Stimulated activated CD8-positive, alpha-beta memory T cell treated with anti-CD3 and anti-CD28 coated beads, Interleukin-12 subunit alpha, Interleukin-12 subunit beta, amount 100 ng/mL, for 1 hour (primary cell): ENCODE results near the gene SLC10A1.
"Not testable (repeated sequence)": the region's sequence is repeated elsewhere in the genome, so short reads cannot be mapped to it uniquely, and the experiment has no call there.

Source experiments
- DNase-seq: peaks from one replicate; pipeline ENCODE4 v3.0.0-alpha.2; 2020; ENCODE audit warnings: low read depth

Gene SLC10A1

DNA sequence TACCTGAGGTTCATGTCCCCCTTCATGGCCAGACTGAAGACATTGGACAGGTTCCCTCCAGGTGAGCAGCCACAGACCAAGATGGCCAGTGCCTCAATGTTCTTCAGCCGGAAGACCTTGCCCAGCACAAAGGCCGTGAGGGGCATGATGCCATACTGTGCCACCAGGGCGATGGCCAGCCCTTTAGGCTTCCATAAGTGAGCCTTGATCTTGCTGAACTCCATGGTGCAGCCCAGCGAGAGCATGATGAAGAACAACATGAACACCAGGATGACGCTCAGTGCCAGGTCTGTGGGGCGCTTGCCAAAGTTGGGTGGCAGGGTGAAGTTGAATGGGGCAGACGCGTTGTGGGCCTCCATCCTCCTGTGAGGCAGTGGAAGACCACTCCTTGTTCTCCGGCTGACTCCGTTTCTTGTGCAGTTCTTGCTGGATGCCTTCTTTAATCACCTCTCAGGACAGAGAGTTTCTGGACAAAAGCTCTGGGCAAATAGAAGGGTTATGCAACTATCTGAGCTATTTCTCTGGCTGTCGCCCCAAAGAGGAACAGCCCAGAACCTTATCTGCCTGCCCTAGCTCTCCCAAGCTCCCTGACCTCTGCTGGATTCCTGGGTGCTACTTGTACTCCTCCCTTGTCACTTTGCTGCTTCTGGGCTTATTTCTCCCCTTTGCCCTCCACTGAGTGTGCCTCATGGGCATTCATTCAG lies at the start of gene SLC10A1:
TSS of gene SLC10A1 (minus strand) at position 445 of the 704 bp plus-strand sequence. CDS start at position 359, 86 bp downstream.
- DNase-seq = no peak

GRCh38 chr14:69845787-69846186 lies 48.7 kb upstream of the SLC10A1 start:
- DNase-seq = no peak

- no peak for DNase-seq
Observed at GRCh38 chr14:69845050-69845581, 48.1 kb upstream of the SLC10A1 start.

- no peak for DNase-seq
Observed at GRCh38 chr14:69844171-69844570, 47.1 kb upstream of the SLC10A1 start.

- no peak for DNase-seq
Observed at GRCh38 chr14:69842686-69843420, 45.8 kb upstream of the SLC10A1 start.

DNA sequence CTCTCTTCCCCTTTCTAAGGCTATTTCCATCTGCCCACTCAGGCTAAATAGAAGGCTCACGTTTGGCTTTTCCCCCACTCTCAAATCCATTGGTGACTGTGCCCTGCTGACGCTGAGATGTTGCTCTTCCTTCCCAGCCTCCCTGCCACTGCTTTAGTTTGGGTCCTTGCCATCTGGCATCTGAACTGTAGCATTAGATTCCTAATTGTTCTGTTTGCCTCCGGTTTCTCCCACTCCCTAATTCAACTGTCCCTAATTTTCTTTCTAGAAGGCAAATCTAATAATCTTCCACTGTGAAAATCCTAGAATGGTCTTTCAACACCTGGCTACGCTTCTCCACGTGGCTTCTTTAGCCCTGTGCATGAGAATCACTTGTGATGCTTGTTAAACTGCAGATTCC lies 44.6 kb upstream of the SLC10A1 start:
- no peak for DNase-seq

DNA sequence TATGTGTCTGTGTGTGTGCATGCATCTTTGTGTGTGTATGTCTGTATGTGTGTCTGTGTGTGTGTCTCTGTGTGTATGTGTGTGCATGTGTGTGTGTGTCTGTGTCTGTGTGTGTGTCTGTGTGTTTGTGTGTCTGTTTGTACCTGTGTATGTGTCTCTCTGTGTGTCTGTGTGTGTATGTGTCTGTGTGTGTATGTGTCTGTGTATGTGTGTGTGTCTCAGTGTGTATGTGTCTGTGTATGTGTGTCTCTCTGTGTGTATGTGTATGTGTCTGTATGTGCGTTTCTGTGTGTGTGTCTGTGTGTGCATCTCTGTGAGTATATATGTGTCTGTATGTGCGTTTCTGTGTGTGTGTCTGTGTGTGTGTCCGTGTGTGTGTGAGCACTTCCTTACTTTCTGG lies 42.6 kb upstream of the SLC10A1 start:
- DNase-seq = no peak

DNA sequence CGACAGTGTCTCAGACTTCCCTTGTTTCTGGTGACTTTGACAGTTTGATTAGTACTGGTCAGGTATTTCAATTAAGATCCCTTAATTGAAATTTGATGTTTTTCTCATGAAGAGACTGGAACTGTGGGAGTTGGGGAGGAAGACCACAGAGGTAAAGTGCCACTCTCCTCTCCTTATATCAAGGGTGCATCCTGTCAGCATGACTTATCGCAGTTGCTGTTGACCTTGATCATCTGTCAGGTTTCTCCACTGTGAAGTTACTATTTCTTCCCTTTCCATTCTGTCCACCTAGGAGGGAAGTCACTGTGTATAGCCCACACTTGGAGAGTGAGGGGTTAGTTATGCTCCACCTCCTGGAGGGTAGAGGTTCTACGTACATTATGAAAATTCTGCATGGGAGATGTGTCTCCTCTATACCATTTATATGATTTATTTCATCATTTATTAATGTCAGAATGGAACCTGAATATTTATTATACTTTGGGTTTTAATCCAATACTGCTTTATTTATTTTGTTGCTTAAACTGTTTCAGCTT lies 41.9 kb upstream of the SLC10A1 start:
- no peak for DNase-seq

GRCh38 chr14:69828879-69829278 lies 31.8 kb upstream of the SLC10A1 start:
- no peak for DNase-seq

- DNase-seq = no peak
Observed at GRCh38 chr14:69828354-69828753, 31.3 kb upstream of the SLC10A1 start.

- no peak for DNase-seq
Observed at GRCh38 chr14:69827560-69827959, 30.5 kb upstream of the SLC10A1 start.

GRCh38 chr14:69822456-69822855 lies 25.4 kb upstream of the SLC10A1 start:
- DNase-seq = no peak

DNA sequence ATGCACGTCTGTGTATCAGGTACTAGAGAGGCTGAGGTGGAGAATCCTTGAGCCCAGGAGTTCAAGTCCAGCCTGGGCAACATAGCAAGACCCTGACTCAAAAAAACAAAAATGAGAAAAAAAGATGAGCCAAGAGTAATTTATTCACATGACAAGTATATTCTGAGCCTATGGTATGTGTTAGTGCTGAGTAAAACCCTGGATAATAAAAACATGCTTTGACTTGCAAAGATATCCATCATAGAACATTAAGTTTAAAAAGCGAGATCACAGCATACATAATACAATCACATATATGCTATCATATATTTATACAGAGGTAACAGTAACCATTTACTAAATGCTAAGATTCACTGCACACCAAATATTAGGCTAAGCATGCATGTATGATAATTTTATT lies 23.9 kb upstream of the SLC10A1 start:
- no peak for DNase-seq

GRCh38 chr14:69819607-69820006 lies 22.6 kb upstream of the SLC10A1 start:
- DNase-seq = no peak

- peak; percentile 7 for DNase-seq
Observed at GRCh38 chr14:69818758-69819191, 21.7 kb upstream of the SLC10A1 start.

- DNase-seq = no peak
Observed at GRCh38 chr14:69816216-69816615, 19.2 kb upstream of the SLC10A1 start.

DNA sequence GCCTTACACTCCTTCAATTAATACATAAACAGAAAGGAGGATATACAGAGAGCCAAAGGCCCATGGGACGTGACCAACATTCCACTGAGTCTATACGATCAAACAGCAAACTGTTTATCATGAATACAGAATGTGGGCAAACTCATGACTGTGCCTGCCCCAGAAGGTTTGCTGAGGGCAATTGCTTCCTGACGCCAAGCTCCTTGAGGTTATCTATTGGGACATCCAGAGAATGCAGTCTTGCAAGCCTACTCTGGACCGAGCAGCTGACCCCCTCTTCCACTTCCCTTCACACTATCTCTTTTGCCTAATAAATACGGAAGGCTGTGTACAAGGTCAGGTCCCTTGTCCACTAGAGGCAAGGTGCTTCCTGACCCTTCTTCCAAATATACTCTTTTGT lies 18.5 kb upstream of the SLC10A1 start:
- no peak for DNase-seq

DNA sequence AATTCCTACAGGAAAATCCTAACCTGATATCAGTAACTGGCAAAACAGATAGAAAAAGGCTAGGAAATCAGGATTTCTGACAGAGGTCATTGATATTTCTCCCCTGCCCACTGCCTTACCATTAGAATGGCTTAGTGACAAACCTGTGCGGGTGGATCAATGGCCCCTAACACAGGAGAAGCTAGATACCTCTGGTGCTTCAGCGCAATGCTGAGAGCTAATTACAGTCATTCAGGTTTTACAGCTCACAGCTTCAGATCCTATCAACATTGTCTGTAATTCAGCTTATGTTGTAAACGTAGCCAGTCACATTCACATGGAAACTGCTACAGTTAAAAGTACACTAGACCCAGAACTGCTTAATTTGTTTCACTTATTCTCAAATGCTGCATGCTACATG lies 17.4 kb upstream of the SLC10A1 start:
- DNase-seq = no peak

DNA sequence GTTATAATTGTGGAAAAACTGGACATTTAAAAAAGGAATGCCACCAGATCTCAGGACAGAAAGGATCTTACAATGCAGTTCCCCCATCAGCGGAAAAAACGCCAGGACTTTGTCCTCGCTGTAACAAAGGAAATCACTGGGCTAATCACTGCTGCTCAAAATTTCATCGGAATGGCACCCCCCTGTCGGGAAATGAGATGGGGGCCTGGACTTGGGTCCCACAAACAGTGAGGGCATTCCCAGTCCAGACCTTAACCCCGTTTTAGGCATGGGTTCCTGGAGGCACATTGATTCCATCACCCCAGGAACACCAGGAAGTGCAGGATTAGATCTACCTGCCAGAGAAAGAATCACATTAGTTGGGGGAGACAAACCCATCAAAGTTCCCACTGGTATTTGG lies 16.3 kb upstream of the SLC10A1 start:
- not testable (repeated sequence) for DNase-seq

- no peak for DNase-seq
Observed at GRCh38 chr14:69812711-69813110, 15.7 kb upstream of the SLC10A1 start.

DNA sequence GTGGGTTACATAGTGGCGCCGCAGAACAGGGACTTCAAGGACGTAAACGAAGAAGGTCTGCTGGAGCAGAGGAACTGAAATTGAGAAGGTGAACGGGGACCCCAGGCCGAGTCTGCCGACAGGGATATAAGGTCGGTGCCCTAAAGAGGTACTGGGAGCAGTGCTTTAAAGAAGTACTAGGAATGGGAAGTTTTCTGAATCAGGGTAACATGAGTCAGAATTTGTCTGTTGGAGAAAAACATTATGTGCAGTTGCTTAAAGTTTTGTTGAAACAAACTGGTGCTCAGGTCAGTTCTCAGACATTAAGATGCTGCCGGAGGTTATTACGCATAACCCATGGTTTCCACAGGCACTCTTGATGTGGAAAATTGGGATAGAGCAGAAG lies 14.8 kb upstream of the SLC10A1 start:
- no peak for DNase-seq

GRCh38 chr14:69811227-69811867 lies 14.3 kb upstream of the SLC10A1 start:
- DNase-seq = no peak
